Activated CD4-positive, alpha-beta T cell treated with anti-CD3 and anti-CD28 coated beads, Interleukin-2, Interleukin-4, amounts not matched to agents 100 ng/mL and 50 ng/mL, durations not matched to agents 16 hours and 8 hours (primary cell): ENCODE results near the gene PTPRT.

Experiments used
- DNase-seq: peaks from one replicate; pipeline ENCODE4 v3.0.0-alpha.2; 2020; ENCODE audit warnings: low spot score

The PTPRT gene

GRCh38 chr20:42191140-42191860 is 998.4 kb downstream of the PTPRT start:
- DNase-seq: no peak

- no peak for DNase-seq
Observed at GRCh38 chr20:42190084-42190483, 999.6 kb downstream of the PTPRT start.

GRCh38 chr20:42186337-42186736 is 1003.4 kb downstream of the PTPRT start:
- DNase-seq: no peak

GRCh38 chr20:42183147-42183546 is 1006.6 kb downstream of the PTPRT start:
- DNase-seq: no peak

- DNase-seq: no peak
Observed at GRCh38 chr20:42181064-42181463, 1008.6 kb downstream of the PTPRT start.

- DNase-seq: no peak
Observed at GRCh38 chr20:42179768-42180167, 1009.9 kb downstream of the PTPRT start.

- no peak for DNase-seq
Observed at GRCh38 chr20:42173440-42173839, 1016.3 kb downstream of the PTPRT start.

- no peak for DNase-seq
Observed at GRCh38 chr20:42164121-42164890, 1025.4 kb downstream of the PTPRT start.

- DNase-seq: no peak
Observed at GRCh38 chr20:42161228-42161829, 1028.4 kb downstream of the PTPRT start.

GRCh38 chr20:42159808-42160207 is 1029.9 kb downstream of the PTPRT start:
- DNase-seq: no peak

GRCh38 chr20:42158272-42158671 is 1031.4 kb downstream of the PTPRT start:
- no peak for DNase-seq

- DNase-seq: no peak
Observed at GRCh38 chr20:42155586-42155985, 1034.1 kb downstream of the PTPRT start.

GRCh38 chr20:42152575-42152974 is 1037.1 kb downstream of the PTPRT start:
- DNase-seq: no peak

GRCh38 chr20:42150230-42150629 is 1039.5 kb downstream of the PTPRT start:
- no peak for DNase-seq

- no peak for DNase-seq
Observed at GRCh38 chr20:42138729-42139128, 1051.0 kb downstream of the PTPRT start.

- no peak for DNase-seq
Observed at GRCh38 chr20:42134265-42135098, 1055.2 kb downstream of the PTPRT start.

GRCh38 chr20:42130810-42131596 is 1058.7 kb downstream of the PTPRT start:
- peak; percentile 27 for DNase-seq

GRCh38 chr20:42125426-42125825 is 1064.3 kb downstream of the PTPRT start:
- DNase-seq: no peak

- DNase-seq: no peak
Observed at GRCh38 chr20:42123981-42124473, 1065.7 kb downstream of the PTPRT start.

GRCh38 chr20:42118409-42119125 is 1071.1 kb downstream of the PTPRT start:
- no peak for DNase-seq

- DNase-seq: no peak
Observed at GRCh38 chr20:42118001-42118400, 1071.7 kb downstream of the PTPRT start.
